GM21528 (cell line): ENCODE data around the gene STAC3.

Source experiments
- ATAC-seq: cut with Tn5 transposase; IDR thresholded peaks from one replicate; pipeline ENCODE4 v1.9.1; 2021; ENCODE audit warnings: mild to moderate bottlenecking, moderate library complexity; ENCODE audit not compliant: unreplicated experiment, low FRiP score

STAC3 gene

DNA sequence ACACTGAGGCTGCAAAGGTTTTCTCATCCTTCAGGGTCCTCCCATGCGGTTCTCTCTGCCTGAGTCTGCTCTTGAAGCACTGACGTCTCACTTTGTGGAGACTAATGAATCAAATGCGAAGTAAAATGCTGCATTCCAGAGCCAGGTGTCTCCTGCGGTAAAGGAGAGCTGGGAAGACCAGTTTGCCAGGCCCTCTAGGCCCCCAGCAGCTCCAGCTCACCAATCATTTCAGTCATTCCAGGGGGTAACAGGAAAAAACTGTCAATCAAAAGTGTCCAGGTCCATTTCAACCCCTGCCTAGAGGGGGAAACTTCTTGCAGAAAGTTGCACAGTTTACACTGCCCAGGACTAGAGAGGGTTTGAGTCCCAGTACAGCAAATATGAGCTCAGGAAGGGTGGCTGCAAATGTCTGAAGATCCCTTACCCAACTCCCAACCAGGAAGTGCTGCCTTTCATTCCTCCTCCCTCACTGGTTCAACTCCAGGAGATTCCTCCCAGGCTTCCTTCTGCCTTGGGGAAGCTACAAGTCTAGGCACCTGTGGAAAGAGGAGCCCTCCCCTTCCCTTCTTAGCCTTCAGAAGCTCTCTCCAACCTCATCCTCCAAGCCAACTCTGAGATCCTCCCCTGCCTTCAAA lies 37.1 kb downstream of the STAC3 start:
- no peak for ATAC-seq

DNA sequence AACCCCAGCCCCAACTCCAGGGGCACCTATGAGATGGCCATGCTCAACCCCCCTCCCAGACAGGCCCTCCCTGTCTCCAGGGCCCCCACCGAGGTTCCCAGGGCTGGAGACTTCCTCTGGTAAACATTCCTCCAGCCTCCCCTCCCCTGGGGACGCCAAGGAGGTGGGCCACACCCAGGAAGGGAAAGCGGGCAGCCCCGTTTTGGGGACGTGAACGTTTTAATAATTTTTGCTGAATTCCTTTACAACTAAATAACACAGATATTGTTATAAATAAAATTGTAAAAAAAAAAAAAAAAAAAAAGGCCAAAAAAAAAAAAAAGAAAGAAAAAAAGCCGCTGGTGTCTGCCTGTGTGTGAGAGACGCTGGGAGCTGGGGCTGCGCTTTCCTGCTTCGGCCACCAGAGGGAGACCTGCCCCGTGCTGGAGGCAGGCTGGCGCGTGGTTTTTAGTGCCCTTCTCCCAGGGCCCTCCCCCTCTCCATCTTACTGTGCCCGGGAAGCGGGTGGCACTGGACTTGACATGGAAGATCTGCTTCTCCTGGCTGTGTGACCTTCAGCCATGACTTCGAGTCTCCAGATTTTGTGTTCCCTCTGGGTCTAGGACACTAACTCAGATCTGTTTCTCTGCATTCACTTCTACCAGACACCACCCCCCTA lies 37.8 kb downstream of the STAC3 start:
- no peak for ATAC-seq

DNA sequence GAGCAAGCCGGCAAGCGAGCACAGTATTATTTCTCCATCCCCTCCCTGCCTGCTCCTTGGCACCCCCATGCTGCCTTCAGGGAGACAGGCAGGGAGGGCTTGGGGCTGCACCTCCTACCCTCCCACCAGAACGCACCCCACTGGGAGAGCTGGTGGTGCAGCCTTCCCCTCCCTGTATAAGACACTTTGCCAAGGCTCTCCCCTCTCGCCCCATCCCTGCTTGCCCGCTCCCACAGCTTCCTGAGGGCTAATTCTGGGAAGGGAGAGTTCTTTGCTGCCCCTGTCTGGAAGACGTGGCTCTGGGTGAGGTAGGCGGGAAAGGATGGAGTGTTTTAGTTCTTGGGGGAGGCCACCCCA lies 38.3 kb downstream of the STAC3 start:
- ATAC-seq, result no peak

DNA sequence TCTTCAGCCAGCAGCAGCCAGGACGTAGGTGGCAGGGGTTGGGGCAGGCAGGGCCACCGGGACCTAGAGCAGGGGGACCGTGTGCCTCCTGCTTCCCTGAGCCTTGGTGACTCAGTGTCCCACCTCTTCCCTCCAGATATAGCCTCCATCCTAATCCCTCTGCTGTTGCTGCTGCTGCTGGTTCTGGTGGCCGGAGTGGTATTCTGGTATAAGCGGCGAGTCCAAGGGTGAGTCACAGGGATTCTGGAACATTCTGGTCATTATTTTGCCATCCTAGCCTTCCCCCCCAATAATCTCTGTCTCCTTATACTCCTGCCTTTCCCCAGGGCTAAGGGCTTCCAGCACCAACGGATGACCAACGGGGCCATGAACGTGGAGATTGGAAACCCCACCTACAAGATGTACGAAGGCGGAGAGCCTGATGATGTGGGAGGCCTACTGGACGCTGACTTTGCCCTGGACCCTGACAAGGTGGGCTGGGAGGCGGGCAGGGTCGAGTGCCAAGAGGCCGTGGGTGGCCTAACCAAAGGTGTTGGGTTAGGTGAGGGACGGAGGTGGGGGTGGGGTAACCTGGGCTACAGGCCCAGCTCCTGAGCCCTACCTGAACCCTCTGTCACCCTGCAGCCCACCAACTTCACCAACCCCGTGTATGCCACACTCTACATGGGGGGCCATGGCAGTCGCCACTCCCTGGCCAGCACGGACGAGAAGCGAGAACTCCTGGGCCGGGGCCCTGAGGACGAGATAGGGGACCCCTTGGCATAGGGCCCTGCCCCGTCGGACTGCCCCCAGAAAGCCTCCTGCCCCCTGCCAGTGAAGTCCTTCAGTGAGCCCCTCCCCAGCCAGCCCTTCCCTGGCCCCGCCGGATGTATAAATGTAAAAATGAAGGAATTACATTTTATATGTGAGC lies 38.9 kb downstream of the STAC3 start:
- ATAC-seq, result no peak

DNA sequence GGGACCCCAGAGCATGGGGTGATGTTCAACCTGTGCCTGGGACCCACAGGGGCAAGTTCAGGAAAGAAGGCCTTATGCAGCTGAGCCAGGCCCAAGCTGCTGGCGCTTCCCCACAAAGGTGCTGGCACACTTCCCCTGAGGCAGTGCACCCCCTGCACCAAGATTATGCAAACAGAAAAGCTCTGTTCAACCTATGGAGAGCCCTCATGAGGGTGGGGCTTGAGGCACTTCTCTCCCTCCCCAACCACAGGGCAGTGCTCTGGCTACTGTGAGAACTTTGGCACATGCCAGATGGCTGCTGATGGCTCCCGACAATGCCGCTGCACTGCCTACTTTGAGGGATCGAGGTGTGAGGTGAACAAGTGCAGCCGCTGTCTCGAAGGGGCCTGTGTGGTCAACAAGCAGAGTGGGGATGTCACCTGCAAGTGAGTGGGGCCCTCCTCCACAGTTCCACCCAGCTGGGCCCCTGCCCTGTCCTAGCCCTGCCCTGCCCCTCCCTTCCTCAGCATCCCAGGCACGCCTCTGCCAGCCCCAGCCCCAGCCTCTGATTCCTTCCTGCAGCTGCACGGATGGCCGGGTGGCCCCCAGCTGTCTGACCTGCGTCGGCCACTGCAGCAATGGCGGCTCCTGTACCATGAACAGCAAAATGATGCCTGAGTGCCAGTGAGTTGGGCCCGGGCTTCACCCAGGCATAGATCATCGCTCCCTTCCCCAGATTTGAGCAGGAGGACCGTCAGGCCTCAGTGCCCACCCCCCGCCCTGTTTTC lies 39.9 kb downstream of the STAC3 start:
- ATAC-seq, result no peak

DNA sequence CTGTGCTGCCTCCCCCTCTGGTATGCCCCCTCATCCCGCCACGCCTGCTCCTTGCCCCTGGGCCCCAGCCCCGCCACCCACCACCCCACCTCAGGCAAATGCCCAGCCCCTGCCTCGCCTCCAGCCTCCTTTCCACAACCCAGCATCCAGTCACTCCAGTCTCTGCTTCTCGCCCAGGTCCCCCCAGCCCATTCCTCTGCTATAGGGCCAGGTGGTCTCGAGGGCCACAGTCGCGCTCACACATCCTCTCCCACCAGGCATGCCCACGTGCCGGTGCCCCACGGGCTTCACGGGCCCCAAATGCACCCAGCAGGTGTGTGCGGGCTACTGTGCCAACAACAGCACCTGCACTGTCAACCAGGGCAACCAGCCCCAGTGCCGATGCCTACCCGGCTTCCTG lies 40.5 kb downstream of the STAC3 start:
- ATAC-seq, result no peak

DNA sequence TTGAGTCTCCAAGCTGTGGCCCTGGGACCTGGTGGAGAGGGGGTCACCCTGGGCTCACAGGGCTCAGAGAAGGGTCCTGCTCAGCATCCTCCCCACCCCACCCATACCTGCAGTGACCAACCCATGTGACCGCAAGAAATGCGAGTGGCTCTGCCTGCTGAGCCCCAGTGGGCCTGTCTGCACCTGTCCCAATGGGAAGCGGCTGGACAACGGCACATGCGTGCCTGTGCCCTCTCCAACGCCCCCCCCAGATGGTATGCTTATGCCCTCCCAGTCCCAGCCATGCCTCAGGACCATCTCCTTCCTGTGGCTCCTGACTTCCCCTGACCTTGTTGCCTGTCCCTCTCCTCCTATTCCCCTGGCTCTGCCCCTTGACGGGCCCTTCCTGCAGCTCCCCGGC lies 41.1 kb downstream of the STAC3 start:
- ATAC-seq, result no peak

DNA sequence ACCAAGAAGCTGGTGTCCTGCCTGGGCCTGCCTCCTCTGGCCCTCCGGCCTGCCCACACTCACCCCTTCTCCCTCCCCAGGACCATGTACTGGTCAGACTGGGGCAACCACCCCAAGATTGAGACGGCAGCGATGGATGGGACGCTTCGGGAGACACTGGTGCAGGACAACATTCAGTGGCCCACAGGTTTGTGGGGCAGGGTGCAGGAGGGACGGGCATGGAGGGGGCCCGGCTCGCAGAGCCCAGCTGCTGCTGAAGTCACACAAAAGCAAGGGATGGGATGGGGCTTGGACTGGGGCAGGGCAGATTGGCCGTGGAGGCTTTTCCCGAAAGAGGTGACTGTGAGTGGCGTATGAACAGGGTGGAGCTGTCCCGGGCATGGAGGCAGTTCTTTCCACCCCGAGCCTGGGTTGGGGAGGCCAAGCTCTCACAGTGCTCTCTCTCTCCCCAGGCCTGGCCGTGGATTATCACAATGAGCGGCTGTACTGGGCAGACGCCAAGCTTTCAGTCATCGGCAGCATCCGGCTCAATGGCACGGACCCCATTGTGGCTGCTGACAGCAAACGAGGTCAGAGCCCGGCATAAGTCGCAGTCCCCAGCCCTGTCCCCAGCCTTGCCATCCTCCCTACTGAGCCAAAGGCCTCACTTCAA lies 42.2 kb downstream of the STAC3 start:
- ATAC-seq, result no peak

DNA sequence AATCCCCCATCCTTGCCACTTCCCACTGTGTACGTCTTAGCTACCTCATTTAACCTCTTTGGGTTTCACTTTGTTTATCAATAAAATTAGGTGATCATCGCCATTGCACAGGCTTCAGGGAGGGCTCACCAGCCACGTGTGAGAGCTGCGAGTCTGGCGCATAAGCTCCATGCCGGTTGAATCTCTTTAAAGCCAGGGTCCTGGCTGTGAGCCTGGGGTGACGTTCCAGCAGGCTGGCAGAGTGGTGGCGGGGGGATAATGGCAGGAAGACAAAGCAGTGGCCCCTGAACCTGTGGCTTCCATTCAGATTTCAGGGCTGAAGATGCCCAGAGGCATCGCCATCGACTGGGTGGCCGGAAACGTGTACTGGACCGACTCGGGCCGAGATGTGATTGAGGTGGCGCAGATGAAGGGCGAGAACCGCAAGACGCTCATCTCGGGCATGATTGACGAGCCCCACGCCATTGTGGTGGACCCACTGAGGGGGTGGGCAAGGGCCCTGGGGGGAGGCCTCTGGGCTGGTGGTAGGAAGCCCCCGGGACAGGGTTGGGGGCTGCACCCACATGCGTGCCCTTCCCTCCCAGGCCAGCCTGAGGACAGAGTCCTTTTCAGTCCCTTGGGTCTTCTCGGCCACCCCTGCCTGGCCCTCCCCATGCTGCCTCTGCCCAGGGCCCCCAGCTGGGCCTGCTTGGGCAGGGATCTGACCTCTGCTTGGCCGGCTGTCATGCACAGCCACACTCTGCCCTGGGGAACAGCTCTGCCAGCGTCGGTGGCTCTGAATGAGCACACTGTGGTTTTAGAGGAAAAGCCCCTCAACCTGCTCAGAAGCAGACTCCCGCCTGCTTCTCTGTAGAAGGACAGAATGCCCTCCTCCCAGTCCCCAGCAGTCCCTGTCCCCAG lies 43.0 kb downstream of the STAC3 start:
- ATAC-seq, result no peak

DNA sequence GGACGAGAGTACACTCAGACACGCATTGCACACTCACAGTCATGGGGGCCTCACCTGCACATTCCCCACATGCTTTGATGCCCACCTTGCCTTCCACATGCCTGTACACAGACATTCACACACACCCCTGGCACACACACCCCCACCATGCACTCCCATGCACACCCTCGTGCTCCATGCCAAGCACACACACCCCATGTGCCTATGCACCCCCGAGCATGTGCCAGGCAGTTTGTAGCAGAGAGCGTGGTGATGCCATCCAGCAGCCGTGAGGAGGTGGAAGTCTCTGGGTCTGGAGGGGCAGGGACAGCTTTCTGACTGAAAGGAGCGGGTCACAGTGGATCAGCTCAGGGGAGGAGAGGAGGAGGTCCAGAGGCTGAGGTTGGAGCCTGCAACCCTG lies 45.1 kb downstream of the STAC3 start:
- ATAC-seq, result no peak

DNA sequence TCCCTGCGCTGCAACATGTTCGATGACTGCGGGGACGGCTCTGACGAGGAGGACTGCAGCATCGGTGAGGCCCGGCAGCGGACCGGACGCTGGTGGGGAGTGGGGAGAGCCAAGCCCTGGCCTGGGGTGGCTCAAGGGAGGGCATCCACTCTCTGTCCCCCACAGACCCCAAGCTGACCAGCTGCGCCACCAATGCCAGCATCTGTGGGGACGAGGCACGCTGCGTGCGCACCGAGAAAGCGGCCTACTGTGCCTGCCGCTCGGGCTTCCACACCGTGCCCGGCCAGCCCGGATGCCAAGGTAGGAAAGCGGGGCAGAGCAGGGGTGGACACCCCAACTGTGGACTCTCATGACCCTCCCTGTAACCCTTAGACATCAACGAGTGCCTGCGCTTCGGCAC lies 45.8 kb downstream of the STAC3 start:
- ATAC-seq, result no peak

DNA sequence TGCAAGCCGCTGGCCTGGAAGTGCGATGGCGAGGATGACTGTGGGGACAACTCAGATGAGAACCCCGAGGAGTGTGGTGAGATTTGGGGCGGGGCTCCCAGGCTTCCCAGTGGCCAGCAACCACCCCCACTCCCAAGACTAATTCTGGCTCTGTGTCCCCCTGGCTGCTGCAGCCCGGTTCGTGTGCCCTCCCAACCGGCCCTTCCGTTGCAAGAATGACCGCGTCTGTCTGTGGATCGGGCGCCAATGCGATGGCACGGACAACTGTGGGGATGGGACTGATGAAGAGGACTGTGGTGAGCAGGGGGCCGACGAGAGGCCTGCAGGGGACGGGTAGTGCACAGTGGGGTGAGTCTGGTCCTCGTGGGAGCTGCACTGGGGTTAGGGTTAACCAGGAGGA lies 46.5 kb downstream of the STAC3 start:
- no peak for ATAC-seq

DNA sequence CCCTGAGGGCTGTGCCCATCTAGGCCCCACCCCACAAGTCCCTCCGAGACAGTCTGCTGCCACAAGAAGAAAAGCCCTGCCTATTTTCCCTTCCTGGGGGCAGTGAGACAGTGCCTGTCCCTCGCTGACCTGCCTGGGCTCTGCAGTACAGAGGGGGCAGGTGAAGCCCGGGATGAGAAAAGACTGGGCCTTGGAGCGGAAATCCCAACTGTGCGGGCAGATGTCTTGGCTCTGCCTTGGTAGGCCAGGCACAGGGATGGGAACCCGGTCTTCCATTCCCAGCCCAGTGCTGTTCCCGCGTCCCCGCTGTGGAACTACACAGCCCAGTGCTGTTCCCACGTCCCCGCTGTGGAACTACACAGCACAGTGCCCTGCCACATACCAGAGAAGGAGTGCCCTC lies 47.2 kb downstream of the STAC3 start:
- ATAC-seq, result no peak

DNA sequence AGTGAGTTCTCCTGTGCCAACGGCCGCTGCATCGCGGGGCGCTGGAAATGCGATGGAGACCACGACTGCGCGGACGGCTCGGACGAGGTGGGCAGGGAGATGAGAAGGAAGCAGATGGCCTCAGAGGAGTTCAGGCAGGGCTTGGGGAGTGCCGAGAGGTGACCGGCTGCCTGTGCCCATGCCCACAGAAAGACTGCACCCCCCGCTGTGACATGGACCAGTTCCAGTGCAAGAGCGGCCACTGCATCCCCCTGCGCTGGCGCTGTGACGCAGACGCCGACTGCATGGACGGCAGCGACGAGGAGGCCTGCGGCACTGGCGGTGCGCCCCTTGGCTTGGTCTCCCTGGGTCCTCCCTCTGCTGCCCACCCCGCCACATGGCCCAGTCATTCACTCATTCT lies 47.8 kb downstream of the STAC3 start:
- ATAC-seq, result no peak

DNA sequence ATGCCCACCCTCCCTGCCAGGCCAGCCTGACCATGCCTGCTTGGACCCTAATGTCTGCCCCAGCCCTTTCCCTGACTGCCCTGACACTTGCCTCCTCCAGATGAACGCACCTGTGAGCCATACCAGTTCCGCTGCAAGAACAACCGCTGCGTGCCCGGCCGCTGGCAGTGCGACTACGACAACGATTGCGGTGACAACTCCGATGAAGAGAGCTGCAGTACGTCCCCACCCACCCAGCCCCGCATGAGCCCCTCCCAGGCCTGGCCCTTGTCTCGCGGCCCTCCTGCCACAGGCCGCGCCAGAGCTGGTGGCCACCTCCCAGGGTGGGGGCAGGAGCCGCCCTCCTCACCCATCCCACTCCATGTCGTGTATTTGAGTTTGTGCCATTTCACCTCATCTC lies 48.7 kb downstream of the STAC3 start:
- ATAC-seq, result no peak

DNA sequence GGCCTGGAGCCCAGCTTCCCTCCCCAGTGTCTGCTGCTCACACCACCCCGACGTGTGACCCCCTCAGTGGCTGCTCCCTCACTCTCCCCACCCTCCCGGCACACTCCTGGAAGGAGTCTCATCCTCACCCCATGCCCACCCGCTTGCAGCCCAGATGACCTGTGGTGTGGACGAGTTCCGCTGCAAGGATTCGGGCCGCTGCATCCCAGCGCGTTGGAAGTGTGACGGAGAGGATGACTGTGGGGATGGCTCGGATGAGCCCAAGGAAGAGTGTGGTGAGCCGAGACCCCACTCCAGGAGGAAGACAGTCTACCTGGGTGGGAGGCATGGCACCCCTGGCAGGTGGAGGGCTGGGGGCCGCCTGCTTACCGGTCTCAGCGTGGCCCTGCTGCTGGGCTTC lies 49.4 kb downstream of the STAC3 start:
- ATAC-seq, result no peak

DNA sequence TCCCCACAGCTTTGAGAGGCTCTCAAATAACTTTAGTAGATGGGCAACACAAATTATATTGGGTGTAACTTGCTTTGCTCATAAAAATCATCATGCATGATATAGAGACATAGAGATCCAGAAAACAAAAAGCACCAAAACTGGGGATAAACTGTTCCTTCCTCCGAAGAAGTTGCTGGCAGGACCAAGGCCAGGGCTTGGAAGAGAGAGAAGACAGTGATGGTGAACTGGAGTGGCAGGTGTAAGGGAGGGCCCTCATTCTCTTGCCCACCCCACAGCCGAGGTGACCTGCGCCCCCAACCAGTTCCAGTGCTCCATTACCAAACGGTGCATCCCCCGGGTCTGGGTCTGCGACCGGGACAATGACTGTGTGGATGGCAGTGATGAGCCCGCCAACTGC lies 49.8 kb downstream of the STAC3 start:
- ATAC-seq, result no peak

DNA sequence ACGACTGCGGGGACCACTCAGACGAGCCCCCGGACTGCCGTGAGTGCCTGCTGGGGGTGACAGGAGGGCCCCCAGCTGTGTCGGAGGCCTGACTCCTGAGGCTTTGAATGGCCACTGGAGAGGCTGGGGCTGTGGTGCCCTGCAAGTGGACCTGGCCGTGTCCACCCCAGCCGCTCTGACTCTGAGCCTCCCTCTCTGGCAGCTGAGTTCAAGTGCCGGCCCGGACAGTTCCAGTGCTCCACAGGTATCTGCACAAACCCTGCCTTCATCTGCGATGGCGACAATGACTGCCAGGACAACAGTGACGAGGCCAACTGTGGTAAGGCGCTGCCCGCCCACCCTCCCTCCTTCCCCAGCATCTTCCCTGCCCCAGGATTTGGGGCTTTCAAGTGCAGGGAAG lies 50.5 kb downstream of the STAC3 start:
- ATAC-seq, result no peak

DNA sequence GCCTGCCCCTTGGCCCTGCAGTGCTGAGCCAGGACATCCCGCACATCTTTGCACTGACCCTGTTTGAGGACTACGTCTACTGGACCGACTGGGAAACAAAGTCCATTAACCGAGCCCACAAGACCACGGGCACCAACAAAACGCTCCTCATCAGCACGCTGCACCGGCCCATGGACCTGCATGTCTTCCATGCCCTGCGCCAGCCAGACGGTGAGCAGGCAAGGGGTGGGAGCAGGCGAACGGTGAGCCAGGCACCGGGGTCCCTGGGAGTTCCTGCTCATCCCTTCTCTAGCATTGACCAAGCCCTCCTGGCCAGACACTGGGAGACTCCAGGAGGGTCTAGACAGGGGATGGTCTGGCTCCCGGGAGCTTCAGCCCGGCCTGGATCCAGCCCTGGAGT lies 51.8 kb downstream of the STAC3 start:
- no peak for ATAC-seq

DNA sequence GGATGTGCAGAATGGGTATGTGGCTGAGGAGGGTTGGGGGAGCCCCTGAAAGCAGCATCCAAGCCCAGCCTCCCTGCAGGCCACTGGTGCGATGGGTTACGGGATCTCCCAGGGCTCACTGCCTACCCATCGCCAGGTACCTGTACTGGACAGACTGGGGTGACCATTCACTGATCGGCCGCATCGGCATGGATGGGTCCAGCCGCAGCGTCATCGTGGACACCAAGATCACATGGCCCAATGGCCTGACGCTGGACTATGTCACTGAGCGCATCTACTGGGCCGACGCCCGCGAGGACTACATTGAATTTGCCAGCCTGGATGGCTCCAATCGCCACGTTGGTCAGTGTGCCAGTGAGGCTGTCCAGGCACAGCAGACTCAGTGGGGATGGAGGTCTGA lies 52.7 kb downstream of the STAC3 start:
- no peak for ATAC-seq
